Stimulated activated effector memory CD8-positive, alpha-beta T cell treated with anti-CD3 and anti-CD28 coated beads, Interleukin-12 subunit alpha, Interleukin-12 subunit beta, amount 100 ng/mL, for 72 hours (primary cell): ENCODE results near the gene FZD10.

Experiments
- ATAC-seq: fragments of 150-1000 bp; cut with Tn5 transposase; 2 replicates; pipeline ENCODE4 v1.10.0; 2021
- DNase-seq, 2 donors: peaks; one replicate each; pipeline ENCODE4 v3.0.0; 2021 to 2022; ENCODE audit warnings: low spot score in 2 of 2
- H3K27ac Mint-ChIP-seq: one replicate; pipeline ENCODE4 v1.8.0; 2022; ENCODE audit warnings: mild to moderate bottlenecking, mixed read lengths
- H3K36me3 Mint-ChIP-seq: one replicate; pipeline ENCODE4 v1.8.0; 2022; ENCODE audit warnings: mild to moderate bottlenecking, mixed read lengths
- H3K4me1 Mint-ChIP-seq: one replicate; pipeline ENCODE4 v1.8.0; 2022; ENCODE audit warnings: mixed read lengths
- H3K4me3 Mint-ChIP-seq: one replicate; pipeline ENCODE4 v1.8.0; 2022; ENCODE audit warnings: mild to moderate bottlenecking, mixed read lengths
- H3K9me3 Mint-ChIP-seq: one replicate; pipeline ENCODE4 v1.8.0; 2022; ENCODE audit warnings: mixed read lengths

Gene FZD10

DNA sequence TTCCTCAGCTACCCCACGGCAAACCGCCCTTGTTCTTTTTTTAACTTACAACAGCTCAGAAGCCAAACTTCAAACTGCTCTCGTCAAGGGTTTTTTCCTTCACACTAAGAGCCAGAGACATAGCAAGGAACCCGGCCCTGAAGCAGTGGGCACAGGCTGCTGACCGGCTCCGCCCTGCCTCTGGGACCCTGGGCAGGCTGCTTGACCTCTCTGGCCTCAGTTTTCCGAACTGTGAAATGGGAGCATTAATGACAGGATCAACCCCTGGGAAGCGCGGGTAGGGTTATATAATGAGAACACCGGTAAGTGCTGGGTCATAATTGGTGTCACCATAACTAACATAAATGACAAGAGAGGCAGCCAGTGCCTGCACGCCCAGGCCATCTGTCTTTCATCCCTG is 21.2 kb upstream of the FZD10 start:
- no peaks in the 10 kb centered on the region for H3K4me1 Mint-ChIP-seq
- ATAC-seq (no peak), DNase-seq (no peak)
- no peak overlapping the region for H3K27ac Mint-ChIP-seq
- peaks cover 5% of the 10 kb centered on the region for H3K9me3 Mint-ChIP-seq
- H3K36me3 Mint-ChIP-seq = no peaks in the 10 kb centered on the region
- no peak overlapping the region for H3K4me3 Mint-ChIP-seq

GRCh38 chr12:130141901-130142683 is 20.2 kb upstream of the FZD10 start:
- DNase-seq (no peak), ATAC-seq (peak; percentile 5)
- H3K27ac Mint-ChIP-seq = no peak overlapping the region
- H3K36me3 Mint-ChIP-seq = no peaks in the 10 kb centered on the region
- peaks cover 4% of the 10 kb centered on the region for H3K9me3 Mint-ChIP-seq
- H3K4me3 Mint-ChIP-seq = no peak overlapping the region
- H3K4me1 Mint-ChIP-seq = no peaks in the 10 kb centered on the region

DNA sequence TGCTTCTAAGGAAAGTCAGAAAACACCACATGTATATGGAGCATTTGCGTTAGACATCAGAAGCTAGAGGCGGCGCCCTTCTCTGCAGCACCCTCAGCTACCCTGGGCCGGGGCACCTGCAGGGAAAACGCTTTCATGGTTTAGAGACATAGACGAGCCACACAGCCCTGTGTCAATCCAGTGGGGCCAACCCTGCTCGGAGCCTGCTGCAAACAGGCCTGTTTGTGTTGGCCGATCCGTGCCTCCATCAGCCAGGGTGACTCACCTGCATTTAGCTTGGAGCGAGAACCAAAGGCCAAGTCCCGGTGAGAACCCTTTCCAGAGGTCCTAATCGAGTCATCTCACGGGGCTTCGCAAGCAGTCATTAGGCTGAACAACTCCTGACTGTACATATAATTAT is 19.5 kb upstream of the FZD10 start:
- Mint-ChIP-seq H3K27ac (no peak overlapping the region), H3K9me3 (peaks cover 4% of the 10 kb centered on the region), H3K4me1 (no peaks in the 10 kb centered on the region), H3K4me3 (no peak overlapping the region), H3K36me3 (no peaks in the 10 kb centered on the region)
- no peak for ATAC-seq
- DNase-seq = no peak

DNA sequence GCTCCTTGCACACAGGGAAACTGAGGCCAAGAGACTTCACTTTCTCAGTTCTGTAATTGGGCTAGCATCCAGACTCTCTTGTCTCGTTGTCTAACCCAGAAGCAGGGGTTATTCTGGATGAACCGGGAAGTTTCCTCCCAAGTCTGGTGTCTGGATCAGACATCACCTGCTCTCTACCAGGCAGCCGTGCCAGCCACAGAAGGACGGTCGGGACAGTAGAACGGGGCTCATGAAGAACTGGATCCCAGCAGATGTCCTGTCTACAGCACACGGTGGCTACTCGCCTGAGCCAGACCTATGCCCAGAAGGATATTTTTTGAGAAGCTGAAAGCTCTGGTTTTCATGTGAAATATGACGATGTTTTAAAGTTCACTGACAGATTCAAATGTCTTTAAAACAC is 19.1 kb upstream of the FZD10 start:
- no peaks in the 10 kb centered on the region for H3K36me3 Mint-ChIP-seq
- no peaks in the 10 kb centered on the region for H3K4me1 Mint-ChIP-seq
- H3K9me3 Mint-ChIP-seq = peaks cover 4% of the 10 kb centered on the region
- no peak overlapping the region for H3K27ac Mint-ChIP-seq
- no peak for ATAC-seq
- DNase-seq = no peak
- H3K4me3 Mint-ChIP-seq = no peak overlapping the region

DNA sequence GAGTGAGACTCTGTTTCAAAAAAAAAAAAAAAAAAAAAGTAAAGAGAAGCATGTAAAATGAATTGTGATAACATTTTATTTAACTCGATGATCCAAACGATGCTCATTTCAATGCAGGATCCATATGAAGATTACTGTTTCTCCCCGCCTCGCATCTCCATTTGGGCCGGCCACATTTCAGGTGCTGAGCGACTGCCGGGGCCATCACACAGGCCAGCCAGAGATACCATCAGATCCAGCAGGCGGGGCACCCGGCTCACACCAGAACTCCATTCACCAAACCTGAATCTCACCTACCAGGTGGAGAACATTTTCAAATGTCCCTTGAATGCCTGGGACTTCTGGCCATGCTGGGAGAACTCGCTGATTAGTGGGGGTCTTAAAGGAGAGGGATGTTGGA is 18.0 kb upstream of the FZD10 start:
- Mint-ChIP-seq H3K27ac (no peak overlapping the region), H3K9me3 (peaks cover 4% of the 10 kb centered on the region), H3K4me1 (no peaks in the 10 kb centered on the region), H3K36me3 (no peaks in the 10 kb centered on the region), H3K4me3 (no peak overlapping the region)
- DNase-seq = no peak
- ATAC-seq = no peak

DNA sequence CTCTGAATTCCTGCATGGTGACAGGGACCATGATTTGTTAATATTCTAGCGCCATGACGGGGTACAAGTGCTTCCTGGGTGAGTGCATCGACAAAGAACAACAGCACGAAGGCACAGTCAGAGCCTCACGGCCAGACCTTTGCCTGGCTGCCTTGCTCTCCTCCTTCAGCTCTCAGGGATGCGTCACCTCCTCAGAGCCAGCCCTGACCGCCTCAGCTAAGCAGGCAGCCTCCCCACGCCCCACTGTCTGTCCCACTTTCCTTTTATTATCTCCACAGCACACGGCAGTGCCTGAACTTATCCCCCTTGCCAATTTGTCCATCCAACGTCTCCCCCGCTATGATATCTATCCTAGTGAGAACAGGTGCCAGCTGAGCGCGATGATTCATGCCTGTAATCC is 16.5 kb upstream of the FZD10 start:
- Mint-ChIP-seq H3K4me1 (no peaks in the 10 kb centered on the region), H3K9me3 (peaks cover 4% of the 10 kb centered on the region), H3K36me3 (no peaks in the 10 kb centered on the region), H3K4me3 (no peak overlapping the region), H3K27ac (no peak overlapping the region)
- DNase-seq (no peak), ATAC-seq (no peak)

DNA sequence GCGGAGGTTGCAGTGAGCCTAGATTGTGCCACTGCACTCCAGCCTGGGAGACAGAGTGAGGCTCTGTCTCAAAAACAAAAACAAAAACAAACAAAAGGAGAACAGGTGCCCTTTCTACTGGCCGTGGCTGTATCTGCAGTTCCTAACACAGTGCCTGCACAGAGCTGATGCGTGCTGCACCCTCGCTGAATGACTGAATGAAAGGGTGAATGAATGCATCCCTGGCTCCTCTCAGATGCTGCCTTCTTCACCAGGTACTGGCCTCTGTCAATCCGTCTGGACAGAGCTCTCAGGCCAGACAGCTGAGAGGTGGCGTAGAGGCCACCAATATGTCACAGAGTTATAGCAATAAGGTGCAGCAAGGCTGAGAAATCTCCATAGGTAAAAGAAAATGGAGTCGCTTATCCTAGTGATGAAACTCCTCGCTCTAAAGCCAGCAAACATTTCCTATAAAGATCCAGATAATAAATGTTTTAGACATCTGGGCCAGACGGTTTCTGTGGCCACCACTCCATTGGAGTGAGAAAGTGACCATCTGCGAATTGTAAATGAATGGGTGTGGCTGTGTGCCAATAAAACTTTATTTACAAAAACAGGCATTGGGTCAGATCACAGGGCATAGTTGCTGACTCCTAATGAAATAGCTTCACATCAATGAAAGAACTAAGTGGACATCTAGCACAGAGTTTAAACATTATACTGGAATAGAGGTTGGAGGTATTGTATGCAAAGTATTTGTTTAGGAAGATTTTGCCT is 15.9 kb upstream of the FZD10 start:
- Mint-ChIP-seq H3K9me3 (peaks cover 5% of the 10 kb centered on the region), H3K36me3 (no peaks in the 10 kb centered on the region), H3K27ac (no peak overlapping the region), H3K4me1 (no peaks in the 10 kb centered on the region), H3K4me3 (no peak overlapping the region)
- DNase-seq (no peak), ATAC-seq (no peak)

DNA sequence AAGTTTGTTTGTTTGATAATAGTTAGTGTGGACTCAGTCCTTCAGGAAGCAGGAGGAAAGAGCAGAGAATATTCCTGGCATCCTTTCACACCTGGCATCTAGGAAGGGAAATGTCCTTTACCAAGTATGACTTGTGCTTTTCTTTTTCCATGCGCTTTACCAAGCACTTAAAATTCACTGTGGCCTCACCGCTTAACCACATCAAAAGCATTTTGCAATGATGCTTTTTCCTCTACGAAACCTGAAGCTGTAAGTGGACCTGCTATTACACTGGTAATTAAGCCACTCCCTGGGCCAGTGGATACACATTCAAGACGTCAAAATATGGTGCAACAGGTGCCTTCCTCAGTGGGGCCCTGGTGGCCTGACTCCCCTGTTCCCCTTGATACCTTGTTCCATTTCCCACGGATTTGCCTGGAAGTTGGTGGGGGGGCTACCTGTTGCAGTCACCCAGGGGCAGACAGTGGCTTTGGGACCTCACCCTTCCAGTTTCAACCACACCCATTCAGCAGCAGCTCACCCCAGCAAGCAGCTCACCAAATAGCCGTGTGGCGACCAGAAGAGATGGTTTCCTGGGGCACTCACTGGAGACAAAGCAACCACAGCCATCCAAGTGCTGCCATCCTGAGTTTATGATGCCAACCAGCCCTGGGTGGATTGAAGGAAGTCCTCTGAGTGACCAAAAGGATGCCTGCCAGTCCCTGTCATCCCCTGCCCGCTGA is 14.2 kb upstream of the FZD10 start:
- no peak overlapping the region for H3K4me3 Mint-ChIP-seq
- H3K36me3 Mint-ChIP-seq = no peaks in the 10 kb centered on the region
- H3K9me3 Mint-ChIP-seq = peaks cover 7% of the 10 kb centered on the region
- H3K4me1 Mint-ChIP-seq = no peaks in the 10 kb centered on the region
- DNase-seq (no peak), ATAC-seq (no peak)
- H3K27ac Mint-ChIP-seq = no peak overlapping the region

DNA sequence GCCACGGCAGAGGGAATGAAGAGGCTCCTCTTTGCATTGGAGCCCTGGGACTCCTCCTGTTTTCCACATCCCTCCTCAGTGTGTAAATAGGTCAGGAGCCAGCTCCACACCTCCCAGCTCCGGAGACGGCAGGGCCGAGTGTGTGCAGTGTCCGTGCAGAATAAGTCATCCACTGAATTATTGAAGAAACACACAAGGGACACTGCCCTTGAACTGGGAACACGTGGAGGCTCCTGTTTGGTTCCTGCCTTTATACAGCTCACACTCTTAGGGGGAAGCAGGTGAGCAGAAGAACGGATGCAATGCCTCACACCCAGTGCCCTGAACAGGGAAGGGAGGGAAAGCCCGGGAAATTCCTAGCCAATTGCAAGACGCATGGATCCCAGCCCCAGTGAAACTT is 10.4 kb upstream of the FZD10 start:
- DNase-seq (no peak), ATAC-seq (no peak)
- Mint-ChIP-seq H3K4me1 (no peaks in the 10 kb centered on the region), H3K4me3 (no peak overlapping the region), H3K27ac (no peak overlapping the region), H3K36me3 (no peaks in the 10 kb centered on the region), H3K9me3 (peaks cover 3% of the 10 kb centered on the region)

DNA sequence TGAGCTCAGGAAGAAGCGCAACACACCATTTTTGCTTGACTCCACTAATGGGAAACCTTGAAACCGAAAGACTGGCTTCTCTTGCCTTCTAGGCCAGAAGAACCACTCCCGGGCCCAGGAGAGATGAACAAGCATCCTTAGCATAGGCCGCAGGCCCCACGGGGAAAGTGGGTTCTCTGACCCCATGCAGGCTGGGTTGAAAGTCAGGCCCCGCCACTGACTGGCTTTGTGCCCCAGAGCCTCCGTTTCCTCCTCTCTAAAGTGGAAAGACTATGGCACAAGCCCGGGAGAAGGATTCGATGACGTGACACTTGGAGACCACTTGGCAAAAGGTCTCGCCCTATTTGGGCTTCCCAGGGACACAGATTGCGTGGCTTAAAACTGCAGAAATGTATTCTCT is 9.9 kb upstream of the FZD10 start:
- Mint-ChIP-seq H3K27ac (no peak overlapping the region), H3K4me3 (no peak overlapping the region), H3K36me3 (no peaks in the 10 kb centered on the region), H3K4me1 (no peaks in the 10 kb centered on the region), H3K9me3 (peaks cover 3% of the 10 kb centered on the region)
- ATAC-seq (no peak), DNase-seq (no peak)

- Mint-ChIP-seq H3K27ac (no peak overlapping the region), H3K4me3 (no peak overlapping the region), H3K4me1 (no peaks in the 10 kb centered on the region), H3K36me3 (no peaks in the 10 kb centered on the region), H3K9me3 (peaks cover 3% of the 10 kb centered on the region)
- ATAC-seq (no peak), DNase-seq (no peak)
These were observed 8.5 kb upstream of the FZD10 start for GRCh38 chr12:130153803-130154202.

- DNase-seq = no peak
- no peaks in the 10 kb centered on the region for H3K4me1 Mint-ChIP-seq
- no peak overlapping the region for H3K27ac Mint-ChIP-seq
- no peaks in the 10 kb centered on the region for H3K36me3 Mint-ChIP-seq
- no peak for ATAC-seq
- H3K4me3 Mint-ChIP-seq = no peak overlapping the region
- peaks cover 3% of the 10 kb centered on the region for H3K9me3 Mint-ChIP-seq
These were observed 7.8 kb upstream of the FZD10 start for GRCh38 chr12:130154276-130155070.

DNA sequence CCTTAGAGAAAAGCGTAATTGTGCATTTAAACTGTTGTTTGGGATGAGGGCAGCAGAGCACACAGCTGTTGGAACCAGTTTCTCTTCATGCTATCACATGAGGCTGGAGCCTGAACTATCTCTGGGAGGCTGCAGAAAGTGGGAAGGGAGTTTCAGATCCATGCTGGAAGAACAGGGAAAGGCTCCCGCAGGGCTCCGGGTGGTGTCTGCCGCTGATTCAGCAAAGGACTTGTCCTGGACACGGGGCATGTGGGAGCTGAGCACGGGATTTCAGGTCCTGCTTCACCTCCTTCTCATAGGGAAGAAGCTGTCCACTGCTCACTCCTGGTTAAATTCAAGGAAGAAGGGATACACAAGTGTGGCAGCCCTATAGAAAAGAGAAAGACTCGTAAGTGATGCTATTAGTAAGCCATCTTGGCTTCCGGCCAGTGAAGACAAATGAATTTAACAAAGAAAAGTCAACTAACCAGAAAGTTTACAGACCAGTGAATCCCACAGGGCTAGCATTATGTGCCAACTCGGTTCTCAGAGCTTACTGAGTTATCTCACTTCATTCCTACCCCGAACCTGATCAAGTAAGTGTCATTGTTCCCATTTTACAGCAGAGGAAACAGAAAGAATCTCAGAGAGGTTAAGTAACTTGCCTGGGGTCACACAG is 6.7 kb upstream of the FZD10 start:
- DNase-seq = no peak
- no peaks in the 10 kb centered on the region for H3K4me1 Mint-ChIP-seq
- H3K36me3 Mint-ChIP-seq = no peaks in the 10 kb centered on the region
- H3K9me3 Mint-ChIP-seq = peaks cover 3% of the 10 kb centered on the region
- H3K4me3 Mint-ChIP-seq = no peak overlapping the region
- no peak for ATAC-seq
- H3K27ac Mint-ChIP-seq = no peak overlapping the region

- Mint-ChIP-seq H3K4me1 (no peaks in the 10 kb centered on the region), H3K36me3 (no peaks in the 10 kb centered on the region), H3K9me3 (no peaks in the 10 kb centered on the region), H3K27ac (no peak overlapping the region), H3K4me3 (no peak overlapping the region)
- DNase-seq (no peak), ATAC-seq (no peak)
These were observed 5.5 kb upstream of the FZD10 start for GRCh38 chr12:130156652-130157275.
